OCI-LY7 (cell line): ENCODE measurements around the gene APOC3. TPM values are rescaled to one million over a fixed set of nuclear protein-coding genes. Genes with fewer than 3 reads are reported as not detected.
"Not testable (repeated sequence)": the region's sequence is repeated elsewhere in the genome, so short reads cannot be mapped to it uniquely, and the experiment has no call there.

ENCODE experiments used
- BruUV-seq: library from RNA; stranded (reverse); fragments of 400-500 nt; replicated peaks from 2 replicates; lab custom pipeline; 2021; lab: Mats Ljungman, UMichigan
- CTCF ChIA-PET: fragments of 300-600 bp; sonication (Branson Sonifier 250); formaldehyde crosslinking; loops from one replicate; lab custom pipeline; 2022; ENCODE audit warnings: antibody characterized with exemption; ENCODE audit not compliant: unreplicated experiment; lab: Charles Lee
- POLR2A ChIA-PET: fragments of 300-600 bp; sonication (Branson Sonifier 250); formaldehyde crosslinking; loops from one replicate; lab custom pipeline; 2022; ENCODE audit warnings: antibody characterized with exemption; lab: Charles Lee
- DNase-seq: peaks from one replicate; pipeline ENCODE4 v3.0.0-alpha.2; 2015; ENCODE audit warnings: low spot score
- H2AFZ ChIP-seq: fragments of 200-600 bp; sonication (generic), shearing (Covaris generic); 2 replicates; pipeline ENCODE4 v1.6.1; 2014; ENCODE audit warnings: mild to moderate bottlenecking, antibody characterized with exemption, low read length, moderate library complexity
- H3K27ac ChIP-seq: fragments of 200-600 bp; sonication (generic); 2 replicates; pipeline ENCODE4 v1.5.1; 2014; ENCODE audit warnings: mixed run types, low read depth, mild to moderate bottlenecking, moderate library complexity, low read length, inconsistent platforms; ENCODE audit not compliant: poor library complexity, severe bottlenecking
- H3K36me3 ChIP-seq: fragments of 200-600 bp; sonication (generic); 2 replicates; pipeline ENCODE4 v1.6.1; 2014; ENCODE audit warnings: mild to moderate bottlenecking, antibody characterized with exemption, low read length, moderate library complexity, mixed read lengths; ENCODE audit not compliant: insufficient read depth
- H3K4me1 ChIP-seq: fragments of 200-600 bp; sonication (generic); 2 replicates; pipeline ENCODE4 v1.5.1; 2014; ENCODE audit warnings: mild to moderate bottlenecking, low read length; ENCODE audit not compliant: insufficient read depth, poor library complexity, severe bottlenecking
- H3K4me2 ChIP-seq: fragments of 200-600 bp; sonication (generic); 2 replicates; pipeline ENCODE4 v1.6.1; 2014; ENCODE audit warnings: mild to moderate bottlenecking, low read length
- H3K4me3 ChIP-seq: fragments of 200-600 bp; sonication (generic); 2 replicates; pipeline ENCODE4 v1.5.1; 2014; ENCODE audit warnings: mild to moderate bottlenecking, low read depth, low read length; ENCODE audit not compliant: poor library complexity, severe bottlenecking
- H3K79me2 ChIP-seq: fragments of 200-600 bp; sonication (generic); 2 replicates; pipeline ENCODE4 v1.6.1; 2016; ENCODE audit warnings: low read depth, mild to moderate bottlenecking, low read length, moderate library complexity, mixed read lengths; ENCODE audit not compliant: insufficient read depth
- H3K9me2 ChIP-seq: fragments of 200-600 bp; sonication (generic); 2 replicates; pipeline ENCODE4 v1.6.1; 2016; ENCODE audit warnings: mild to moderate bottlenecking, low read length, mixed read lengths; ENCODE audit not compliant: insufficient read depth
- H3K9me3 ChIP-seq: fragments of 200-600 bp; sonication (generic); 2 replicates; pipeline ENCODE4 v1.6.1; 2014; ENCODE audit warnings: mild to moderate bottlenecking, mixed run types, low read length, mixed read lengths
- H4K20me1 ChIP-seq: fragments of 200-600 bp; sonication (generic); 2 replicates; pipeline ENCODE4 v1.6.1; 2014; ENCODE audit warnings: mild to moderate bottlenecking, antibody characterized with exemption, low read length, moderate library complexity, mixed read lengths; ENCODE audit not compliant: insufficient read depth
- CTCF ChIP-seq: fragments of 200-600 bp; sonication (generic); conservative IDR thresholded peaks from 2 replicates; pipeline ENCODE4 v1.5.1; 2014; ENCODE audit warnings: mild to moderate bottlenecking, antibody characterized with exemption, low read length, moderate library complexity, mixed read lengths
- EZH2phosphoT487 ChIP-seq: fragments of 200-600 bp; sonication (generic); IDR thresholded peaks from 2 replicates; pipeline ENCODE4 v1.6.1; 2018; ENCODE audit warnings: low read depth, borderline replicate concordance, mild to moderate bottlenecking, mixed run types, antibody characterized with exemption, low read length, moderate library complexity, mixed read lengths
- intact Hi-C: fragments of 100-400 bp; cut with micrococcal nuclease; formaldehyde crosslinking; loops from one replicate; pipeline ENCODE4 v1.10.0; 2022; ENCODE audit not compliant: unreplicated experiment
- total RNA-seq, 2 experiments: library from RNA; depleted of rRNA in 1 of 2; stranded (reverse); fragments of >200 nt in 1 of 2; shearing (Covaris generic) in 1 of 2; gene quantifications; 2 replicates each; pipeline ENCODE4 v1.2.3, GENCODE V29; 2014 to 2022

APOC3 gene
- total RNA-seq, 2 experiments from 2014 or later: not detected

- intact Hi-C loops: no loop called here
- no peak for TF ChIP-seq EZH2phosphoT487
- TF ChIP-seq CTCF: no peak
Measured at GRCh38 chr11:116833816-116834534, 4.3 kb downstream of the APOC3 start.

GRCh38 chr11:116834535-116835041 is 4.9 kb downstream of the APOC3 start:
- H4K20me1 ChIP-seq, H3K79me2 ChIP-seq, H3K9me2 ChIP-seq, H2AFZ ChIP-seq, H3K4me3 ChIP-seq, H3K27ac ChIP-seq, H3K36me3 ChIP-seq, H3K4me2 ChIP-seq, BruUV-seq, DNase-seq, H3K9me3 ChIP-seq, CTCF ChIA-PET: not testable (repeated sequence)
- H3K4me1 ChIP-seq: peaks cover 13% of the 10 kb centered on the region
- POLR2A ChIA-PET: interaction anchor here (0.6 kb wide), 1 partner anchor 524 kb away, joined by 3 read pairs; no protein-coding TSS in a partner anchor
- intact Hi-C loops: loop anchor here (5.0 kb wide), 1 partner anchor 42 kb away; the partner anchor contains the start of gene APOA5

More at GRCh38 chr11:116833816-116834534, 4.3 kb downstream of the APOC3 start:
- H3K4me1 ChIP-seq: peaks cover 13% of the 10 kb centered on the region
- H3K36me3 ChIP-seq: no peaks in the 10 kb centered on the region
- ChIA-PET POLR2A (interaction anchor here (0.5 to 0.6 kb wide), 2 partner anchors 405 to 525 kb away, joined by 3 read pairs; no protein-coding TSS in a partner anchor), CTCF (no interaction called here)
- BruUV-seq: no TSS peak
- no peaks in the 10 kb centered on the region for H4K20me1 ChIP-seq
- H2AFZ ChIP-seq: no peak overlapping the region
- DNase-seq: no peak
- H3K4me2 ChIP-seq: no peak overlapping the region
- H3K9me2 ChIP-seq: no peaks in the 10 kb centered on the region
- no peaks in the 10 kb centered on the region for H3K79me2 ChIP-seq
- no peak overlapping the region for H3K4me3 ChIP-seq
- H3K9me3 ChIP-seq: no peaks in the 10 kb centered on the region
- no peak overlapping the region for H3K27ac ChIP-seq

GRCh38 chr11:116835042-116835772 is 5.5 kb downstream of the APOC3 start:
- H3K79me2 ChIP-seq: no peaks in the 10 kb centered on the region
- H4K20me1 ChIP-seq: no peaks in the 10 kb centered on the region

More at GRCh38 chr11:116835042-116835772, 5.5 kb downstream of the APOC3 start:
- Histone ChIP-seq H3K4me1 (peaks cover 13% of the 10 kb centered on the region), H3K27ac (no peak overlapping the region), H3K36me3 (no peaks in the 10 kb centered on the region), H2AFZ (peak overlapping the region; percentile 80), H3K9me2 (no peaks in the 10 kb centered on the region), H3K9me3 (no peaks in the 10 kb centered on the region), H3K4me2 (peak overlapping the region; percentile 59), H3K4me3 (peak overlapping the region; percentile 41)
- intact Hi-C loops: loop anchor here (5.0 kb wide), 1 partner anchor 43 kb away; the partner anchor contains the start of gene APOA5
- no peak for TF ChIP-seq CTCF
- no peak for TF ChIP-seq EZH2phosphoT487
- no TSS peak for BruUV-seq
- CTCF ChIA-PET: interaction anchor here (0.7 to 1.1 kb wide), 5 partner anchors 42 to 269 kb away, joined by 3 to 5 read pairs (median 3); partner anchors contain the start of genes APOA5 and ZPR1
- DNase-seq: peak; percentile 27
- POLR2A ChIA-PET: interaction anchor here (0.6 to 2.6 kb wide), 8 partner anchors 12 to 457 kb away, joined by 3 to 5 read pairs (median 4); partner anchors contain the start of gene APOA4
